IMR-90 (cell line): ENCODE data around the gene ZNF593.

Experiments
- CEBPB ChIP-seq: IDR thresholded peaks from 2 replicates; pipeline ENCODE4 v1.6.1; 2012; ENCODE audit warnings: low read depth, low read length, improper control_type of control experiment
- CHD1 ChIP-seq: IDR thresholded peaks from 2 replicates; pipeline ENCODE4 v1.6.1; 2012; ENCODE audit warnings: low read depth, low read length, improper control_type of control experiment
- CTCF ChIP-seq: conservative IDR thresholded peaks from 2 replicates; pipeline ENCODE4 v1.5.1; 2012; ENCODE audit warnings: mild to moderate bottlenecking, low read depth, low read length, improper control_type of control experiment
- MAFK ChIP-seq: IDR thresholded peaks from 2 replicates; pipeline ENCODE4 v1.6.1; 2012; ENCODE audit warnings: low read depth, low read length, improper control_type of control experiment
- MXI1 ChIP-seq: IDR thresholded peaks from 2 replicates; pipeline ENCODE4 v1.6.1; 2012; ENCODE audit warnings: low read depth, mild to moderate bottlenecking, low read length, moderate library complexity, borderline replicate concordance
- NFE2L2 ChIP-seq: fragments of 150-350 bp; IDR thresholded peaks from 2 replicates; pipeline ENCODE4 v1.6.1; 2016; ENCODE audit warnings: low read depth, mild to moderate bottlenecking, low read length
- POLR2A ChIP-seq: IDR thresholded peaks from 2 replicates; pipeline ENCODE4 v1.6.1; 2012; ENCODE audit warnings: mild to moderate bottlenecking, low read depth, low read length
- RAD21 ChIP-seq: IDR thresholded peaks from 2 replicates; pipeline ENCODE4 v1.6.1; 2012; ENCODE audit warnings: low read length, improper control_type of control experiment
- RCOR1 ChIP-seq: IDR thresholded peaks from 2 replicates; pipeline ENCODE4 v1.6.1; 2012; ENCODE audit warnings: mild to moderate bottlenecking, low read length, improper control_type of control experiment; ENCODE audit not compliant: insufficient replicate concordance
- SMC3 ChIP-seq: fragments of 150-350 bp; IDR thresholded peaks from 2 replicates; pipeline ENCODE4 v1.6.1; 2016; ENCODE audit warnings: low read depth, mild to moderate bottlenecking, antibody characterized with exemption, low read length, moderate library complexity
- TF ChIP-seq, protein P1 (sequence below): fragments of 150-350 bp; IDR thresholded peaks from 2 replicates; pipeline ENCODE4 v1.6.1; 2017; ENCODE audit warnings: mild to moderate bottlenecking, antibody characterized with exemption, low read length, low read depth

DNA sequence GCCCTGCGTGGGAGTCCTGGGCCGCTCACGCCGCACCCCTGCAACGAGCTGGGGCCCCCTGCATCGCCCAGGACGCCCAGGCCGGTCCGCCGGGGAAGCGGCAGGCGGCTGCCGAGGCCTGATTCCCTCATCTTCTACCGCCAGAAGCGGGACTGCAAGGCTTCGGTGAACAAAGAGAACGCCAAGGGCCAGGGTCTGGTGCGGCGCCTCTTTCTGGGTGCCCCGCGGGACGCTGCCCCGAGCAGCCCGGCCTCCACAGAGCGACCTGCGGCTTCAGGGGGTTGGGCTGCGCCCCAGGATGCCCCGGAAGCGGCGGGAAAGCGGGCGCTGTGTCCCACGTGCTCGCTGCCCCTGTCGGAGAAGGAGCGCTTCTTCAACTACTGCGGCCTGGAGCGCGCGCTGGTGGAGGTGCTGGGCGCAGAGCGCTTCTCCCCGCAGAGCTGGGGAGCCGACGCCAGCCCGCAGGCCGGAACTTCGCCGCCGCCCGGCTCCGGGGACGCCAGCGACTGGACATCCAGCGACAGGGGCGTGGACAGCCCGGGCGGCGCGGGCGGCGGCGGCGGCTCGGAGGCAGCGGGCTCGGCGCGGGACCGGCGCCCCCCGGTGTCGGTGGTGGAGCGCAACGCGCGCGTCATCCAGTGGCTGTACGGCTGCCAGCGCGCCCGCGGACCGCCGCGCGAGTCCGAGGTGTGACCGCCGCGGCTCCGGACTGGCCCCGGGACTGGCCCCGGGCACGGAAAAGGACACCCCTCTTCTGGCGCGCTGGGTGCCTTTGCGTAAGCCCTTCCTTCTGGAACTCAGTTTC is 8.1 kb upstream of the ZNF593 start:
- no peak; the same call in 1 of the 2 replicates for TF ChIP-seq CTCF
- TF ChIP-seq POLR2A: no peak
- TF ChIP-seq RAD21: no peak
- TF ChIP-seq, protein P1, sequence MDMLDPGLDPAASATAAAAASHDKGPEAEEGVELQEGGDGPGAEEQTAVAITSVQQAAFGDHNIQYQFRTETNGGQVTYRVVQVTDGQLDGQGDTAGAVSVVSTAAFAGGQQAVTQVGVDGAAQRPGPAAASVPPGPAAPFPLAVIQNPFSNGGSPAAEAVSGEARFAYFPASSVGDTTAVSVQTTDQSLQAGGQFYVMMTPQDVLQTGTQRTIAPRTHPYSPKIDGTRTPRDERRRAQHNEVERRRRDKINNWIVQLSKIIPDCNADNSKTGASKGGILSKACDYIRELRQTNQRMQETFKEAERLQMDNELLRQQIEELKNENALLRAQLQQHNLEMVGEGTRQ: no peak
- no peak for TF ChIP-seq CEBPB
- TF ChIP-seq MAFK: no peak
- TF ChIP-seq NFE2L2: no peak
- TF ChIP-seq CHD1: no peak
- TF ChIP-seq SMC3: no peak
- TF ChIP-seq RCOR1: no peak
- no peak for TF ChIP-seq MXI1
